Measurements from ENCODE around the gene EPHA4.

EPHA4 gene

GRCh38 chr2:221500501-221501209, 71.4 kb downstream of the EPHA4 start:
- TF ChIP-seq ZFX (IDR thresholded peaks at IDR 0.05; ENCODE audit: borderline replicate concordance) = no peak
- no peak overlapping the region for H3K27ac ChIP-seq

GRCh38 chr2:221495731-221496130, 76.4 kb downstream of the EPHA4 start:
- H3K27ac ChIP-seq = no peak overlapping the region
- TF ChIP-seq CTCF (IDR thresholded peaks at IDR 0.05) (no peak), ZFX (IDR thresholded peaks at IDR 0.05; ENCODE audit: borderline replicate concordance) (no peak)

GRCh38 chr2:221494556-221494955, 77.5 kb downstream of the EPHA4 start:
- no peak for TF ChIP-seq ZFX (IDR thresholded peaks at IDR 0.05; ENCODE audit: borderline replicate concordance)
- TF ChIP-seq CTCF (IDR thresholded peaks at IDR 0.05) = no peak

GRCh38 chr2:221493391-221493790, 78.7 kb downstream of the EPHA4 start:
- TF ChIP-seq ZFX (IDR thresholded peaks at IDR 0.05; ENCODE audit: borderline replicate concordance) (no peak), CTCF (IDR thresholded peaks at IDR 0.05) (no peak)
- H3K27ac ChIP-seq = no peak overlapping the region

More at GRCh38 chr2:221494556-221494955, 77.5 kb downstream of the EPHA4 start:
- no peak overlapping the region for H3K27ac ChIP-seq

GRCh38 chr2:221492636-221493035, 79.5 kb downstream of the EPHA4 start:
- no peak overlapping the region for H3K27ac ChIP-seq
- TF ChIP-seq ZFX (IDR thresholded peaks at IDR 0.05; ENCODE audit: borderline replicate concordance) = no peak
- TF ChIP-seq CTCF (IDR thresholded peaks at IDR 0.05) = no peak

- H3K27ac ChIP-seq = no peak overlapping the region
- TF ChIP-seq ZFX (IDR thresholded peaks at IDR 0.05; ENCODE audit: borderline replicate concordance) (no peak), CTCF (IDR thresholded peaks at IDR 0.05) (no peak)
These were observed 81.5 kb downstream of the EPHA4 start for GRCh38 chr2:221490506-221491060.

- TF ChIP-seq ZFX (IDR thresholded peaks at IDR 0.05; ENCODE audit: borderline replicate concordance) (no peak), CTCF (IDR thresholded peaks at IDR 0.05) (no peak)
- no peak overlapping the region for H3K27ac ChIP-seq
These were observed 83.8 kb downstream of the EPHA4 start for GRCh38 chr2:221488136-221488807.

Data from 22Rv1 (cell line).